GM21360 (cell line): ENCODE measurements around the gene GSKIP.
A peak's percentile ranks its signal among the peaks of the same experiment; 100 is the strongest.

Experiments
- ATAC-seq: cut with Tn5 transposase; IDR thresholded peaks from one replicate; pipeline ENCODE4 v1.9.1; 2021; ENCODE audit warnings: mild to moderate bottlenecking, moderate library complexity; ENCODE audit not compliant: unreplicated experiment

Gene GSKIP

GRCh38 chr14:96415559-96415958, 52.2 kb downstream of the GSKIP start:
- no peak for ATAC-seq

GRCh38 chr14:96416292-96416691, 53.0 kb downstream of the GSKIP start:
- no peak for ATAC-seq

GRCh38 chr14:96417254-96417653, 53.9 kb downstream of the GSKIP start:
- no peak for ATAC-seq

GRCh38 chr14:96418075-96418474, 54.7 kb downstream of the GSKIP start:
- no peak for ATAC-seq

GRCh38 chr14:96421236-96421635, 57.9 kb downstream of the GSKIP start:
- no peak for ATAC-seq

- ATAC-seq: no peak
These were observed 59.7 kb downstream of the GSKIP start for GRCh38 chr14:96422992-96423391.

DNA sequence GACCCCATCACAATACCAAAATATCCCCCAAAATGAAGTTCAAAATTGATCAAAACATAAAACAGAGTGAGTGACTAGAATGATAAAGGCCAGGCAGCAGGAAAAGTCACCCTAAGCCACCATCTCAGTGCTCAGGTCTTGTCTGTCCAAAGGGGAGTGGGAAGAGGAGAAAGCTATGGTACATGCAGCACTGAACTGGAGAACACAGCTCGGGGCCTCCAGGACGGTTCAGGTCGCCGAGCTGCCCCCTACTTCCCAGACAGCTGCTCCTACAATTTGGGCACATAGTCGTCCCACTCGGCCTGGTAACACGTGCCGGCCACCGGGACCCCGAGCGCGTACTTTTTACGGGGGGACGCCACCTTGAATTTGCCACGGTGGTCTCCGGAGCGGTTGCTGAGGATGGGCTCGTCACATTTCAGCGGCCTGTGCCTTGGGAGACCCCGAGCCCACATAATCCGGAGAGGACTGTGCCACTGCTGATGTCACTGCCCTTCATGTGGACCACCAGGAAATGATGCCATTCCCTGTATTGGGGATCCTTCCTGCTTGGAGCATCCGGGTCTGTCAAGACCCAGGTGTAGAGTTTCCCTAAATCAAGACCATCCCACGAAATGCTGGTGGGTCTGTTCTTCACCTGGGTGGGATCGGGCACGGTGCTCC, 60.3 kb downstream of the GSKIP start:
- ATAC-seq: no peak

DNA sequence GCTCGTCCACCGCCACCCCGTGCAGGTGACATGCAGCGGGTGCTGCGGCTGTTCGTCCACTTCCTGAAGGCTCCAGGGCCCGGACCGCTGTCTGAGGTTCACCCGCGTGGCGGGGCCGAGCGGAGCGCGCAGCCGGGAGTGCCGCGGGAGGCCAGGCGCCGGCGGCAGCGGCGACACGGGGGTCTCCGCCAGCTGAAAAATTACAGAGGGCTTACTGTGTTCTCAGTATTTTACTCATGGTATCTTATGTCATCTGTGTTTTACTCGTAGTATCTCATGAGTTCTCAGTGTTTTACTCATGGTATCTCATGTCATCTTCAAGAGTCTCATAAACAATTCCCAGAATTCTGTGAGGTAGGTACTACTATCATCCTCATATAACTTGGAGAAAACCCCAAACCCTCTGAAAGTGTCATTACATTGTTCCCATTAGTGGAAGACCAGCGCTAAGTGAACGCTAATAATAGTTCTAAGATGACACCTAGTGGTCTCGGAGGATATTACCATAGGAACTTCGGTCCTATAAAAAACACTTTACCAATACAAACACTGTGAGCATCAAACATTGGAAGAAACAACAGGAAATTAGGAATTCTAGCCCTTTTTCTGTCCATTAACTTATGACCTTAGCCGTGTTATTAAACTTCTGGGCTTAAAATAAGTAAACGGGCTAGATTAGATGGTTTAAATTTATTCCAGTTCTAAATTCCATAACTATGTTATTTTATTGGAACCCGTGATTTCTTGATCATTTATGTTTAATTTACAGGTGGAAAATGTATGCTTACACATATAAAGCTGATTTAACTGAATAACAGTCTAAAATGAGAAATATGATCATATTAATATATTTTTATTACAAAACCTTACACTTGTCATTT, 61.0 kb downstream of the GSKIP start:
- peak; percentile 82 for ATAC-seq

- no peak for ATAC-seq
These were observed 70.7 kb downstream of the GSKIP start for GRCh38 chr14:96434040-96434439.
